ENCODE data around the gene NUP214. TPM values are rescaled to one million over a fixed set of nuclear protein-coding genes. Genes with fewer than 3 reads are reported as not detected.

NUP214 gene
- polyA plus RNA-seq, 1 donor from 2014 or later = 15.0 TPM

GRCh38 chr9:131222460-131222859 lies 97.1 kb downstream of the NUP214 start:
- H3K9me3 ChIP-seq (ENCODE audit: low read length) = no peaks in the 10 kb centered on the region
- no peak overlapping the region for H3K4me2 ChIP-seq (ENCODE audit: low read length)
- no peaks in the 10 kb centered on the region for H4K20me1 ChIP-seq (ENCODE audit: insufficient read depth)
- no peak overlapping the region for H2AFZ ChIP-seq (ENCODE audit: low read depth, low read length)
- H3K4me3 ChIP-seq (ENCODE audit: low read length) = no peak overlapping the region
- H3K27me3 ChIP-seq (ENCODE audit: insufficient read depth, low read depth, low read length) = no peaks in the 10 kb centered on the region
- TF ChIP-seq TAF1 (IDR thresholded peaks at IDR 0.05; ENCODE audit: low read depth) = no peak
- TF ChIP-seq REST (IDR thresholded peaks at IDR 0.05; ENCODE audit: borderline replicate concordance) = no peak
- no peak for TF ChIP-seq POLR2AphosphoS5 (IDR thresholded peaks at IDR 0.05)
- no peak for TF ChIP-seq SMC3 (conservative IDR thresholded peaks at IDR 0.05; ENCODE audit: poor library complexity)
- no peak for TF ChIP-seq EZH2 (IDR thresholded peaks at IDR 0.05; ENCODE audit: borderline replicate concordance, insufficient read depth, low read length, poor library complexity, severe bottlenecking)
- TF ChIP-seq EP300 (conservative IDR thresholded peaks at IDR 0.05; ENCODE audit: poor library complexity, severe bottlenecking) = no peak
- no peak for TF ChIP-seq MXI1 (conservative IDR thresholded peaks at IDR 0.05; ENCODE audit: poor library complexity, severe bottlenecking)
- H3K9me2 ChIP-seq (ENCODE audit: insufficient read depth, low read length) = no peaks in the 10 kb centered on the region
- H3F3A ChIP-seq (ENCODE audit: insufficient read depth, low read length, poor library complexity, severe bottlenecking) = no peaks in the 10 kb centered on the region
- H3K9ac ChIP-seq (ENCODE audit: low read length) = no peak overlapping the region
- no peaks in the 10 kb centered on the region for H3K36me3 ChIP-seq (ENCODE audit: insufficient read depth, low read length)
- no peaks in the 10 kb centered on the region for H3K79me2 ChIP-seq (replicated peaks; ENCODE audit: insufficient read depth, low read length)
- H3K27ac ChIP-seq (ENCODE audit: low read length) = no peak overlapping the region

GRCh38 chr9:131226226-131226625 lies 100.8 kb downstream of the NUP214 start:
- Histone ChIP-seq H3K4me2 (ENCODE audit: low read length) (no peak overlapping the region), H3K27me3 (ENCODE audit: insufficient read depth, low read depth, low read length) (no peaks in the 10 kb centered on the region), H3K9me2 (ENCODE audit: insufficient read depth, low read length) (no peaks in the 10 kb centered on the region), H3K4me3 (ENCODE audit: low read length) (no peak overlapping the region), H3K27ac (ENCODE audit: low read length) (no peak overlapping the region), H3F3A (ENCODE audit: insufficient read depth, low read length, poor library complexity, severe bottlenecking) (no peaks in the 10 kb centered on the region), H3K9ac (ENCODE audit: low read length) (no peak overlapping the region), H3K9me3 (ENCODE audit: low read length) (no peaks in the 10 kb centered on the region), H3K79me2 (replicated peaks; ENCODE audit: insufficient read depth, low read length) (no peaks in the 10 kb centered on the region), H2AFZ (ENCODE audit: low read depth, low read length) (no peak overlapping the region), H4K20me1 (ENCODE audit: insufficient read depth) (no peaks in the 10 kb centered on the region), H3K36me3 (ENCODE audit: insufficient read depth, low read length) (no peaks in the 10 kb centered on the region)
- TF ChIP-seq EP300 (conservative IDR thresholded peaks at IDR 0.05; ENCODE audit: poor library complexity, severe bottlenecking) (no peak), REST (IDR thresholded peaks at IDR 0.05; ENCODE audit: borderline replicate concordance) (no peak), EZH2 (IDR thresholded peaks at IDR 0.05; ENCODE audit: borderline replicate concordance, insufficient read depth, low read length, poor library complexity, severe bottlenecking) (no peak), POLR2AphosphoS5 (IDR thresholded peaks at IDR 0.05) (no peak), SMC3 (conservative IDR thresholded peaks at IDR 0.05; ENCODE audit: poor library complexity) (no peak), CTCF (IDR thresholded peaks at IDR 0.05; ENCODE audit: poor library complexity, severe bottlenecking) (no peak), TAF1 (IDR thresholded peaks at IDR 0.05; ENCODE audit: low read depth) (no peak), RAD21 (conservative IDR thresholded peaks at IDR 0.05) (no peak), MXI1 (conservative IDR thresholded peaks at IDR 0.05; ENCODE audit: poor library complexity, severe bottlenecking) (no peak)
